ENCODE data around the gene GNA15.
A peak's percentile ranks its signal among the peaks of the same experiment; 100 is the strongest.
"Not testable (repeated sequence)": the region's sequence is repeated elsewhere in the genome, so short reads cannot be mapped to it uniquely, and the experiment has no call there.

The GNA15 gene, protein sequence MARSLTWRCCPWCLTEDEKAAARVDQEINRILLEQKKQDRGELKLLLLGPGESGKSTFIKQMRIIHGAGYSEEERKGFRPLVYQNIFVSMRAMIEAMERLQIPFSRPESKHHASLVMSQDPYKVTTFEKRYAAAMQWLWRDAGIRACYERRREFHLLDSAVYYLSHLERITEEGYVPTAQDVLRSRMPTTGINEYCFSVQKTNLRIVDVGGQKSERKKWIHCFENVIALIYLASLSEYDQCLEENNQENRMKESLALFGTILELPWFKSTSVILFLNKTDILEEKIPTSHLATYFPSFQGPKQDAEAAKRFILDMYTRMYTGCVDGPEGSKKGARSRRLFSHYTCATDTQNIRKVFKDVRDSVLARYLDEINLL

GRCh38 chr19:3135961-3136683 is at the start of gene GNA15:
Gene GNA15, plus strand, starts transcription at chr19:3136033. Its CDS starts 418 bp downstream, at chr19:3136451.
- DNase-seq, result peak; percentile 83

DNA sequence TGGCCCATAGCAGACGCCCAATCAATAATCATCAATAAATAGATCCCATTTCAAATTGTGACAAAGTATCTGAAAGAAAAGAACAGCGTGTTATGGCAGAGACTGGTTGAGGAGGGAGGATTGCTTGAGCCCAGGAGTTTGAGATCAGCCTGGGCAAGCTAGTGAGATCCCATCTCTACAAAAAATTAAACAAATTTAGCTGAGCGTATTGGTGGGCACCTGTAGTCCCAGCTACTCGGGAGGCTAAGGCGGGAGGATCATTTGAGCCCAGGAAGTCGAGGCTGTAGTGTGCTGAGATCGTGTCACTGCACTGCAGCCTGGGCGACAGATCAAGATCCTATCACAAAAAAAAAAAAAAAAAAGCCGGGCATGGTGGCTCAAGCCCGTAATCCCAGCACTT is 48.1 kb upstream of the GNA15 start:
- no peak for DNase-seq

DNA sequence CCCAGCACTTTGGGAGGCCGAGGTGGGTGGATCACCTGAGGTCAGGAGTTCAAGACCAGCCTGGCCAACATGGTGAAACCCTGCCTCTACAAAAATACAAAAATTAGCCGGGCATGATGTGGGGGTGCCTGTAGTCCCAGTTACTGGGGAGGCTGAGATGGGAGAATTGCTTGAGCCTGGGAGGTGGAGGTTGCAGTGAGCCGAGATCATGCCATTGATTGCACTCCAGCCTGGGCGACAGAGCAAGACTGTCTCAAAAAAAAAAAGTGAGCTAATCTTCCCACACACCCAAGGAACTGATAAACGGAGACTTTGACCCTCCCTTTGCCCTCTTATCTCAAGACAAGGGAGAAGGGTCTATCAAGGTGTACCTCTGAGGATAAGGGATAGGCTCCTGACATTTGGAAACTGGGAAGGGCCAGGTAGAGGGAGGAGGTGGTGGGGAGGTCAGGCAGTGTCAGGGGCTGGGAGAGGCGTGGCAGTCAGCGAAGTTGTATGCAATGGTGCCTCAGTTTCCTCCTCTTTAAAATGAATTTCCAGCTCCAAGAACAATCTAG is 46.5 kb upstream of the GNA15 start:
- not testable (repeated sequence) for DNase-seq

DNA sequence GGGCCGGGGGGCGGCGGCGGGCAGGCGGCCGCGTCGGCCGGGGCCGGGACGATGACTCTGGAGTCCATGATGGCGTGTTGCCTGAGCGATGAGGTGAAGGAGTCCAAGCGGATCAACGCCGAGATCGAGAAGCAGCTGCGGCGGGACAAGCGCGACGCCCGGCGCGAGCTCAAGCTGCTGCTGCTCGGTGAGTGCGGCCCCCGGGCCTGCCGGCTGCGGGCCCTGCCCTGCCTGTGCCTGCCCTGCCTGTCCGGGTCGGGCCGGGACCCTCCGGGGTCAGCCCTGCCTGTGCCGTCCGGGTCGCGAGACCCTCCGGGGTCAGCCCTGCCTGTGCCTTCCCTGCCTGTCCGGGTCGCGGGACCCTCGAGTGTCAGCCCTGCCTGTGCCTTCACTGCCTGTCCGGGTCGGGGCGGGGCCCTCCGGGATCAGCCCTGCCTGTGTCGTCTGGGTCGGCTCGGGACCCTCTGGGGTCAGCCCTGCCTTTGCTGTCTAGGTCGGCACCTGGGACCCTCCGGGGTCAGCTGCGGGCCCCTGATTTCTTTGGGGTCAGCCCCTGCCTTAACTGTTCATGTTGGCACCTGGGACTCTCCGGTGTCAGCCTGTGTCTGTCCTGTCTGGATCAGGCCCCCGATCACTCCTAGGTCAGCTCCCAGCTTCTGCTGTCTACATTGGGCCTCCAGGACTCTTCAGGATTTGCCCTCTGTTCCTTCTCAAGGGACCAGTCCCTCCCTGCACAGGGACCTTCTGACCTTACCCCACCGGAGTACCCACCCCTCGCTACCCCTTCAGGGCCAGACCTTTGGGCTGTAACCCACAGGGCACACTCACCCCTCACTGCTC is 41.0 kb upstream of the GNA15 start:
- peak; percentile 67 for DNase-seq

- DNase-seq, result peak; percentile 79
Observed at GRCh38 chr19:3095441-3096191, 40.2 kb upstream of the GNA15 start.

DNA sequence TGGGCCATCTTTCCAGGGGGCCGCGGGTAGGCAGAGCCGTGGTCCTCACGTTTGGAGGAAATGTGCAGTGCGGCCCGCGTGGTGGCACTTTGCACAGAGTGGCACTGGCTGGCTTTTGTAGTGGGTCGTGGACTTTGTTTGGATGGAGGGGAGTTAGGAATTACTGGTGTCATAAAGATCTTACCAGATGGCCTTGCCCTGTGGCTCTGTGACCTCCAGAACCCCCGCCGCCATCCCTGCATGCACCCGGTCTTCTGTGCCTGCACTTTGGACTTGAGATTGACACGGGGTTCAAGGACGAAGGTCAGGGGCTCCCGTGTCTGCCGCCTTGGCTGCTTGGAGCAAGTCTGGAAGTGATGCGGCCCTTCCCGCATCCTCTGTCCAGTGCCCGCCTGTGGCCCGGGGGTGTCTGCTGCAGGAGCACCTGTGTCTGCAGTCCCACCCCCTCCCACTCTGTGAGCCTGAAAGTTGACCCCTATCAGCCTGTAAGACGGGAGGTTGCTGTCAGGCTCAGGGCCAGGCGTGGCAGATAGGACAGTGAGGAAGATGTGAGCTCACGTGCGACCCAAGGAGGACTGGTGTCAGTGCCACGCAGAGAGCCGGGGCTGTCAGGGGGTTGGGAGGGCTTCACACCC is 39.4 kb upstream of the GNA15 start:
- DNase-seq, result no peak

- no peak for DNase-seq
Observed at GRCh38 chr19:3096902-3097326, 38.9 kb upstream of the GNA15 start.

DNA sequence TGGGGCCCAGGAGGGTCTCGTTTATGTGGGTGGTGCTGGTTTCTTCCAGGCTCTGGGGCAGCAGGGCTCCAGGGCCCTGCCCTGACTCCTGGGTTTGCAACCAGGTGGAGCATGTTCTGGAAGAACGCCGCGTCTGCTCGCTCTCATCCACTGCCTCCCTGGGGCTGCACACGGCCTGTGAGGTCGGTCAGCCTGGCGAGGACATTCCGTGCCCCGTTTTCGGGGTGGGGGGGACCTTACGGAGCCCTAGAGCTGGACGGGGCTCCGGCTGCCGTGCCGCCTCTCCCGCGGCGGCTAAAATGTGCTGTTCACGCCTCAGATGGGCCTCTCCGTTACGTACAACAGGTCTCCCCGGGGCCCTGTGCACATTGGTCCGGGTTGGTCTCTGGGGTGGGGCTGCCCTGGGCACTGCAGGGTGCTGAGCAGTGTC is 38.4 kb upstream of the GNA15 start:
- no peak for DNase-seq

DNA sequence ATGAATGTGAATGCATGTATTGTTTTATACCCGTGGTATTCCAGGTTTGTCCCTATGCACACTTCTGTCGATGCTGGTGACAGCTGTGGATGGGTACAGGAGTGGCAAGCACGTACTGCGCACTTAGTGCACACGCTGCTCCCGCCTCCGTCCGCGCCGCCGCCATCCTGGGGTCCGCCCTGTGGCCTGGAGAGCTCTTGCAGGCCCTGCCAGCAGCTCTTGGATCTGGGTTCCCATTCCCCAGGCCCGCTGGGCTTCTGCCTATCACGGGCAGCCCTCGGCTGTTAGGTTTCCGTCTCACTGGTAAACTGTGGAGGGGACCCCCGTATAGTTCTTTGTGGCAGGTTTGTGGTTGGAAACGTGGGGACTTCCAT is 37.7 kb upstream of the GNA15 start:
- DNase-seq, result no peak

- no peak for DNase-seq
Observed at GRCh38 chr19:3098515-3099346, 37.1 kb upstream of the GNA15 start.

GRCh38 chr19:3099347-3100145 is 36.3 kb upstream of the GNA15 start:
- DNase-seq, result no peak

DNA sequence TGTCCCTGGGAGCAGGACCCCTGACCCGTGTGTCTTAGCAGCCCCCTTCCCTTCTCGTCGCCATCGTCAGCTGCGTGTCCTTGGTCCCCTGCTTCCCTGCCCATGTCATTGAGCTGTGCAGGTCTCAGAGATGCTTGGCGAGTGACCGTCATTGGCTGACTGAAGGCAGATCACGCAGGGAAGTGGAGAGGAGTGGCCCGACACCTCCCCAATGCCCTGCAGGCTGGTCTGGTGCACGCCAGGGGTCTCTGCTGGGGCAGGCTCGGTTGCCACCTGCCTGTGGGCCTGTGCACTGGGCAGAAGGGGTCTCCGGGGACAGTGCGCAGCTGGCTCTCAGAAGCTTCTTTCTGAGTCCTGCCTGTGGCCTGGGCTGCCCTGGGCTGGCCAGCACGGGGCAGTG is 35.5 kb upstream of the GNA15 start:
- no peak for DNase-seq

DNA sequence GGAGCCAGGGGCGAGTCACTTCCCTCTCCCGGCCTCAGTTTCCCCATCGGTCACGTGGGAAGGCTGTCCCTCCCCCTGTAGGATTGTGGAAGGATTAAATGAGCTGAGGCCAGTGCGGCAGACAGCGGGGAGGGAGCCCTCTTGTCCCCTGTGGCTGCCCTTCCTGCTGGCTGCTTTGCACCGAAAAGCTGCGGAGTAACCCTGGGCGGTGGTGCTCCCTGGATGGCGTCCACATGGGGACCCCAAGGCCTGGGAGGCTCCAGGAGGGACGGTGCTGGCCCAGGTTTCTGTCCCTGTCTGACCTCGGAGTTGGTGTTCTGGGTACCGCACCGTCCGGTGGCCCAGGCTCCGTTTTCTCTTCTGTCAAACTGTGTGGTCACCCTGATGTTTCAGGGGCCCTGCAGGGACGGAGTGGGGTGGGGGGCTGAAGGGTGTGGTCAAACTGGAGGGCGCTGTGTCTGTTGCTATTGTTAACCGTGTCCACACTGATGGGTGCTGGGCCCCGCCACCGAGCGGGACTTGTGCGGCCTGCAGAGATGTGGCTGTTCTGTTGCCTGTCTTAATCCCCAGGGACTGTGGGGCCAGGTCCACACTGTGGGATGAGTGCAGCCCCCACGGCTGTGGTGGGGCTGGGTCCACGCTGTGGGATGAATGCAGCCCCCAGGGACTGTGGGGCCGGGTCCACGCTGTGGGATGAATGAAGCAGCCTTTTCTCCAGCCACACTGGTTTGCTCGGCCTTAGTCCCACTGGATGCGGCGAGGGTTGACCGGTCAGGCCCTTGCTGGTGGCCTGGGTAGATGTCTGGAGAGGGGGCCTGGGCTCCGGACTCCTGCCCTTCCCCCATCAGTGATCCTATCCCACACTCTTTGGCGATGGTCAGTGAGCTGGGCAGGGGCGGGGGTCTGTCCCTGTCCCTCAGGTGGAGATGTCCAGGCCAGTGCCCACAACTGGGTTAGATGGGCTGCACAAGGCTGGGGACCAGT is 34.8 kb upstream of the GNA15 start:
- no peak for DNase-seq

DNA sequence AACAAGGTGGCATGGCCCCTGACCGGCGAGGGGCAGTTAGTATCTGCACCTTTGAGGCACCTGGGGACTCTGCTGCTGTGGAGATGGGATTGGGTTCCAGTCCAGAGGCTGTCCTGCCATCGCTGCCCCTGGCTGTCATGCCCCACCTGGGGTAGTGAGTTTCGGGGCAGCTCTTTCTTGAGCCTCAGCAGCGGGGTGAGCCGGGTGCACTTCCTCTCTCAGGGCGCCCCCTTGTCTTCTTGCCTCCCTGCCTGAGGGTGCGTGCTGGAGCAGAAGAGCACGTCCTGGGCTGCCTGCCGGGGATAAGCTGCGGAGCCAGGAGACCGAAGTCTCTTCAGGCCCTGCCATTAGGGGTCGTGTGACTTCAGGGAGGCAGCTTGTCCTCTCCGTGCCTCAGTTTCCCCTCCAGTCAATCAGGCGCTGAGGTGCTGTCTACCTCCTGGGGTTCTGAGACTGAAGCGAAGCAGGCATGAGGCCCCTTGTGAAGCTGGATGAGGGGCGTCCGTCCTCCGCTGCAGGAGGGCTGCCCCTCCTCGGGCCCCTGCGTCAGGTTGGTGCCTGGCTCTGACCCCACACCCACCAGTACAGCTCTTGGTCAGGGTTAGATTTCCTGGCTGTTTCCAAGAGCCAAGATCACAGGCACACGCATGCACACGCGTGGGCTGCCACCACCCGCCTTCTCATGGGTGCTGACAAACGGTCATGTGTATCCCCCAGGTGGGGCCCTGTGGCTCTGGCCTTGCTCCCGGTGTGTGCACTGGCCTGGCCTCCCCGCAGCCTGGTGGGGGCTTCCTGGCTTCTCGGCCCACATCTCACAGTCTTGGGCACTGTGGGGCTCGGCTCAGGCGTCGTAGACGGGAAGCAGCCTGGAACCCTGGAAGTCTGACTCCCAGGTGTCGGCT is 33.3 kb upstream of the GNA15 start:
- DNase-seq, result no peak

GRCh38 chr19:3104708-3104983 is 31.2 kb upstream of the GNA15 start:
- DNase-seq, result no peak

GRCh38 chr19:3105641-3106508 is 30.0 kb upstream of the GNA15 start:
- DNase-seq, result no peak

Measured in activated effector memory CD4-positive, alpha-beta T cell treated with anti-CD3 and anti-CD28 coated beads, Interleukin-2, amount 50 U/mL, for 16 hours (primary cell).